ENCODE measurements around the gene FCRL3.

DNA sequence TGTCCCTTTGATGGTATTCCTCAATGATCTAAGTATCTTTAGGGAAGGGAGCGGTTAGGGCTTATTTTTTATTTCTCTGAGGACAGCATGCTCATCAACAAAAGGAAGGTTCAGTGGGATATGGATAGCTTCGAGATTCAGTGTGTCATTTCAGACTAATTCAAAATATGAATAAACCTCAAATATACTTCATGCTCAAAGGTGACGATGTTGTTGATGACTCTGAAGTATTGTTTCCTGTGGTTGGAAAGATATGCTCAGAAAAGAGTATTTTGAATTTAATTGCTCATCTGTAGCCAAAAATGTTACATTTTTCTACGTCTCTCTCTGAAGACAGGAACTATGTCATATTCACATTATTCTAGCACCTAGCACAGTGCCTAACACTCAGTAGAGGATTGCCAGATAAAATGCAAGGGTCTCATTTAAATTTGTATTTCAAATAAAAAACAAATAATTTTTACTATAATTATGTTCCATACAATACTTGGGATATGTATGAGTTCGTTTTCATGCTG lies 1.8 kb upstream of the FCRL3 start:
- TF ChIP-seq CTCF (IDR thresholded peaks at IDR 0.05), result no peak
- TF ChIP-seq POLR2A (IDR thresholded peaks at IDR 0.05), result no peak

Data from uterus (tissue), 2 donors.